Measurements from ENCODE around the gene CCDC188. TPM values are rescaled to one million over a fixed set of nuclear protein-coding genes. Genes with fewer than 3 reads are reported as not detected.

CCDC188 gene
- total and polyA plus RNA-seq, 2 donors = 0.69 to 0.90 TPM

DNA sequence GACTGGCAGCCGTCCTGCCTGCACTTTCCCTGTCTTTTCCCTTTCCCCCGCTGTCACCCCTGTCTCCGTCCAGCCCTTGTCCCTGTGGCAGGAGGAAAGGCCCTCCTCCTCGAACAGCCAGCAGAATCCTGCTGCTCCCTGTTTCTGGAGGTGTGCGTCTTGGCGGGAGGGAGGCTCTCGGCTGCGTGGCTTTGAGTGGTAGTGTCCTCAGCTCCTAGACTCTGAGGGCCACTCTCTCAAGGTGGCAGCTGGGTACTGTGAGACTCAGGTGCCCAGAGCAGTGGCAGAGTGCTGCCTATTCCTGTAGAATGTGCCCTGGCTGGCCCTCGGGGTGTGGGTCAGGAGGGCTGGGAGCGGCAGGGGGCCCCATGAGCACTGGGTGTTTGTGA, 44.0 kb downstream of the CCDC188 start:
- Histone ChIP-seq H3K36me3 (ENCODE audit: insufficient read depth) (peaks cover 11% of the 10 kb centered on the region), H3K27ac (ENCODE audit: low read depth) (no peak overlapping the region), H3K4me3 (ENCODE audit: low read depth, low read length) (no peak overlapping the region), H3K4me1 (ENCODE audit: insufficient read depth) (no peaks in the 10 kb centered on the region)
- 95% methylated on average over 10 of the region's 10 CpGs for WGBS
- DNase-seq (ENCODE audit: extremely low spot score) = no peak

DNA sequence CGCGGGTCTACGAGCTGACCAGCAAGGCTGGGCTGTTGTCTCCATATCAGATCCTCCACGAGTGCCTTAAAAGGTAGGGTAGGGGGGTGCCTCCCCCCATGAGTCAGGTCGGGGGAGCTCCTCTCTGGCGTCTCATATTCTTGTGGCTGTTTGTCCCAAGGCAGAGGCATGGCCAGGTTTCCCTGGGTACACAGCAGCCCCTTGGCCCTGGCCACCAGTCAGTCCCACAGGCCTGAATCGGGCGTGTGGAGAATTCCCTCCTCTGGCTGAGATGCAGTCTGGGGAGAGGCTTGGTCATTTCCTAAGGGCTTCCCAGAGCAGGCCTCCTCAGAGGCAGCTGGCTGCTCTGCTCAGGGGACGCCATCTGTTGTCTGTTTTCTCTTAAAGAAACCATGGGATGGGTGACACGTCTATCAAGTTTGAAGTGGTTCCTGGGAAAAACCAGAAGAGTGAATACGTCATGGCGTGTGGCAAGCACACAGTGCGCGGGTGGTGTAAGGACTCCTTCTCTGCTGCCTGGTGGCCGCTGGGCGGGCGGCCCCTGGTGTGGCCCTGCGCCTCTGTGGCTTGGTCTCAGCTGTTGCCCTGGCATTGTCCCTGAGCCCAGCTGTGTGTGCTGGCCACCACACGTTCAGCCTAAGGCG, 44.5 kb downstream of the CCDC188 start:
- WGBS = 88% methylated on average over 20 of the region's 20 CpGs

DNA sequence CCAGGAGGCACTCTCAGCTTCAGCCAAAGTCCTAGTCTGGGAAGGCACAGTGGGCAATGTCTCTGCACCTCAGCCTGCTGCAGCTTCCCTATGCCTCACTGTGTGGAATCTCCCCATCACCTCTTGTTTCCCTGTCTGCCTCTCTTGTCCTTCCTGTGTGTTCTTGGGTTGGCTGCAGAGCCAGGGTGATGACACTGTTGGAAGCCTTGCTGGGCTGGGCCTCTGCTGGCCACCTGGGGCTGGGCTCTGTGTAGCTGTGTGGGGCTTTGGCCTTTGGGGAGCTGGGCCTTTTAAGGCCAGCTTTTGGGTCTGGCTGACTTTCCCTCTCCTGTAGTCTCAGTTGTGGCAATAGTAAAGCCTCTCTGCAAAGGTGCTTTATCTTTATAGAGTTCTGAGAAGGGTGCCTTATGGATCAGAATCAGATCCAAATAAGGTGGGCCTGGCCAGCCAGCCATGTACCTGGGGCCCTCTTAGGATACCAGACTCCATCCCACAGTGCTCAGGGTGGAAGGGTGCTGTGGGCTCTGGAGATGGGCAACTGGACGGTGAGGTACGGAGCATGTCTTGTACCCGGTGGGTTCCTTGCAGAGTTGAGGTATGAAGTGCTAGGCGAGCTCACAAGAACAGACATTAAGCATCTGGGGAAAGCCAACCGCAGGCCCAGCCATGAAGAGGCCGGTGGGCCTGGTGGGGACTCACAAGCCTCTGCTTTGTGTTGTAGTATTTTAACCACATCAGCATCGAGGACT, 45.2 kb downstream of the CCDC188 start:
- Histone ChIP-seq H3K27ac (ENCODE audit: low read depth) (no peak overlapping the region), H3K4me1 (ENCODE audit: insufficient read depth) (no peaks in the 10 kb centered on the region), H3K4me3 (ENCODE audit: low read depth, low read length) (no peak overlapping the region), H3K36me3 (ENCODE audit: insufficient read depth) (peaks cover 12% of the 10 kb centered on the region)
- DNase-seq (ENCODE audit: extremely low spot score) = no peak
- WGBS = 95% methylated on average over 7 of the region's 7 CpGs

More for the DNA sequence above, 44.5 kb downstream of the CCDC188 start:
- H3K27ac ChIP-seq (ENCODE audit: low read depth) = no peak overlapping the region
- DNase-seq (ENCODE audit: extremely low spot score) = no peak
- H3K36me3 ChIP-seq (ENCODE audit: insufficient read depth) = peaks cover 11% of the 10 kb centered on the region
- no peak overlapping the region for H3K4me3 ChIP-seq (ENCODE audit: low read depth, low read length)
- no peaks in the 10 kb centered on the region for H3K4me1 ChIP-seq (ENCODE audit: insufficient read depth)

DNA sequence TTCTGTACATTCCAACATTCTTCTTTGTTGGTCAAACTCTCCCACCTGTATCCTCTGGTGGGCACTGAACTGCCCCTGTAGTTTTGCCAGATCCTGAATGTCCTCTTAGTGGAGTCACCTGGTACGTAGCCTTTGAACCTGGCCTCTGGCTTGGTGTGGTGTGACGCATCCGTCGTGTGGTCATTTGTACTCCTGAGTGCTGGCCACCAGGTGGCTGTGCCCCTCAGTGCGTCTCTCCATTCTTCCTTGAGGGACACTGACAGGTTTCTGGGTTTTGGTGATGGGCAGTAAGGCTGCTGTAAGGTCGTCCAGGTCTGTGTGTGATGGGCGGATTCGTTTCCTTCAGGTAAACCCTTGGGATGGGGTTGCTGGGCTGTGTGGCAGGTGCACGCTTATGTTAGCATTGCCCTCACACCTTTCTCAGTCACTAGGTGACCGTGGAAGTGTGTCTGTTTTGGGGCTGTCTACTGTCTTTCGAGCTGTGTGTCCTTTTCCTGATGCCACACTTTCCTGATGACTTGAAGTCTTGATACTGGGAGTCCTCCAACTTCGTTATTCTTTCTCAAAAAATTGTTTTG, 48.6 kb downstream of the CCDC188 start:
- Histone ChIP-seq H3K4me1 (ENCODE audit: insufficient read depth) (no peaks in the 10 kb centered on the region), H3K27ac (ENCODE audit: low read depth) (no peak overlapping the region), H3K4me3 (ENCODE audit: low read depth, low read length) (no peak overlapping the region), H3K36me3 (ENCODE audit: insufficient read depth) (peaks cover 12% of the 10 kb centered on the region)
- 91% methylated on average over 12 of the region's 12 CpGs for WGBS
- DNase-seq (ENCODE audit: extremely low spot score) = no peak

DNA sequence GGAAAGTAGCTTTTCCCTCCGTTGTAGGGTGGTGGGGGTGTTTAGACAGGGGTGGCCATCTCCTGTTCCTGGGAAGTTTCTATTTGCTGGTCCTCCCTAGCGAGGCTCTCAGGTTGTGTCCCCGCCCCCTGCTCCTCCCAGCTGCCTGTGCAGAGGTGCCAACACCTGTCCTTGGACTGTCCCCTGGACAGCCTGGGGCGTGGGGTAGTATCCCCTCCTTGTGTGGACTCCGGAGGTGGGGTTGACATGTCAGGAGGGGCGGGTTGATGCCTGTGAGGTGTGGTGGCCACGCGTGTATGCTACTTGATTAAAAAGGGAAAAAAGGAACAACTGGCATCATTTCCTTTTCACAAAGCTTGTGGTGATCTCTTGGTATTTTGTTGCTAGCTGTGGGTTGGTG, 49.2 kb downstream of the CCDC188 start:
- Histone ChIP-seq H3K4me1 (ENCODE audit: insufficient read depth) (no peaks in the 10 kb centered on the region), H3K36me3 (ENCODE audit: insufficient read depth) (peaks cover 9% of the 10 kb centered on the region), H3K4me3 (ENCODE audit: low read depth, low read length) (no peak overlapping the region), H3K27ac (ENCODE audit: low read depth) (no peak overlapping the region)
- no peak for DNase-seq (ENCODE audit: extremely low spot score)
- 89% methylated on average over 8 of the region's 8 CpGs for WGBS

GRCh38 chr22:20099099-20099711, 51.6 kb downstream of the CCDC188 start:
- peaks cover 6% of the 10 kb centered on the region for H3K36me3 ChIP-seq (ENCODE audit: insufficient read depth)
- 95% methylated on average over 6 of the region's 6 CpGs for WGBS
- no peaks in the 10 kb centered on the region for H3K4me1 ChIP-seq (ENCODE audit: insufficient read depth)
- no peak overlapping the region for H3K4me3 ChIP-seq (ENCODE audit: low read depth, low read length)
- H3K27ac ChIP-seq (ENCODE audit: low read depth) = no peak overlapping the region
- no peak for DNase-seq (ENCODE audit: extremely low spot score)

Small RNAs within 50 kb of the gene (small RNA-seq; reads per million reads assigned to genes)
- gene MIR6816 (not detected), gene RF00599 (not detected)

Other genes starting within 250 kb of the CCDC188 start
- 52.7 TPM for gene COMT, start 209.3 kb downstream of the CCDC188 start, total RNA-seq
- 198 TPM for gene COMT, start 209.3 kb downstream of the CCDC188 start, polyA plus RNA-seq
- gene TXNRD2, start 209.2 kb downstream of the CCDC188 start, total RNA-seq = 14.5 TPM
- gene TXNRD2, start 209.2 kb downstream of the CCDC188 start, polyA plus RNA-seq = 18.1 TPM
- 15.4 TPM for gene ARVCF, start 134.2 kb downstream of the CCDC188 start, total RNA-seq
- gene ARVCF, start 134.2 kb downstream of the CCDC188 start, polyA plus RNA-seq = 16.0 TPM
- 13.6 TPM for gene TANGO2, start 129.9 kb downstream of the CCDC188 start, total RNA-seq
- 25.5 TPM for gene TANGO2, start 129.9 kb downstream of the CCDC188 start, polyA plus RNA-seq
- gene DGCR8, start 70.8 kb downstream of the CCDC188 start, total RNA-seq = 24.8 TPM
- gene DGCR8, start 70.8 kb downstream of the CCDC188 start, polyA plus RNA-seq = 18.9 TPM
- gene RANBP1, start 35.0 kb downstream of the CCDC188 start, total RNA-seq = 97.2 TPM
- 91.8 TPM for gene RANBP1, start 35.0 kb downstream of the CCDC188 start, polyA plus RNA-seq
- gene TRMT2A, start 33.8 kb downstream of the CCDC188 start, total RNA-seq = 23.3 TPM
- 37.9 TPM for gene TRMT2A, start 33.8 kb downstream of the CCDC188 start, polyA plus RNA-seq
- gene ZDHHC8, start 19.3 kb downstream of the CCDC188 start, total RNA-seq = 3.5 TPM
- 38.8 TPM for gene ZDHHC8, start 19.3 kb downstream of the CCDC188 start, polyA plus RNA-seq
- 3.1 TPM for gene RTN4R, start 117.3 kb upstream of the CCDC188 start, total RNA-seq
- 1.1 TPM for gene RTN4R, start 117.3 kb upstream of the CCDC188 start, polyA plus RNA-seq
- gene DGCR6L, start 169.0 kb upstream of the CCDC188 start, total RNA-seq = 22.8 TPM
- 80.7 TPM for gene DGCR6L, start 169.0 kb upstream of the CCDC188 start, polyA plus RNA-seq
- 9.7 TPM for gene ZNF74, start 243.1 kb upstream of the CCDC188 start, total RNA-seq
- 9.3 TPM for gene ZNF74, start 243.1 kb upstream of the CCDC188 start, polyA plus RNA-seq

All from urinary bladder (tissue), 4 donors.